ENCODE measurements around the gene FCHO2. TPM values are rescaled to one million over a fixed set of nuclear protein-coding genes. Genes with fewer than 3 reads are reported as not detected.

The FCHO2 gene, protein sequence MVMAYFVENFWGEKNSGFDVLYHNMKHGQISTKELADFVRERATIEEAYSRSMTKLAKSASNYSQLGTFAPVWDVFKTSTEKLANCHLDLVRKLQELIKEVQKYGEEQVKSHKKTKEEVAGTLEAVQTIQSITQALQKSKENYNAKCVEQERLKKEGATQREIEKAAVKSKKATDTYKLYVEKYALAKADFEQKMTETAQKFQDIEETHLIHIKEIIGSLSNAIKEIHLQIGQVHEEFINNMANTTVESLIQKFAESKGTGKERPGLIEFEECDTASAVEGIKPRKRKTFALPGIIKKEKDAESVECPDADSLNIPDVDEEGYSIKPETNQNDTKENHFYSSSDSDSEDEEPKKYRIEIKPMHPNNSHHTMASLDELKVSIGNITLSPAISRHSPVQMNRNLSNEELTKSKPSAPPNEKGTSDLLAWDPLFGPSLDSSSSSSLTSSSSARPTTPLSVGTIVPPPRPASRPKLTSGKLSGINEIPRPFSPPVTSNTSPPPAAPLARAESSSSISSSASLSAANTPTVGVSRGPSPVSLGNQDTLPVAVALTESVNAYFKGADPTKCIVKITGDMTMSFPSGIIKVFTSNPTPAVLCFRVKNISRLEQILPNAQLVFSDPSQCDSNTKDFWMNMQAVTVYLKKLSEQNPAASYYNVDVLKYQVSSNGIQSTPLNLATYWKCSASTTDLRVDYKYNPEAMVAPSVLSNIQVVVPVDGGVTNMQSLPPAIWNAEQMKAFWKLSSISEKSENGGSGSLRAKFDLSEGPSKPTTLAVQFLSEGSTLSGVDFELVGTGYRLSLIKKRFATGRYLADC
- total RNA-seq = 16.4 and 19.6 TPM in 2 replicates

DNA sequence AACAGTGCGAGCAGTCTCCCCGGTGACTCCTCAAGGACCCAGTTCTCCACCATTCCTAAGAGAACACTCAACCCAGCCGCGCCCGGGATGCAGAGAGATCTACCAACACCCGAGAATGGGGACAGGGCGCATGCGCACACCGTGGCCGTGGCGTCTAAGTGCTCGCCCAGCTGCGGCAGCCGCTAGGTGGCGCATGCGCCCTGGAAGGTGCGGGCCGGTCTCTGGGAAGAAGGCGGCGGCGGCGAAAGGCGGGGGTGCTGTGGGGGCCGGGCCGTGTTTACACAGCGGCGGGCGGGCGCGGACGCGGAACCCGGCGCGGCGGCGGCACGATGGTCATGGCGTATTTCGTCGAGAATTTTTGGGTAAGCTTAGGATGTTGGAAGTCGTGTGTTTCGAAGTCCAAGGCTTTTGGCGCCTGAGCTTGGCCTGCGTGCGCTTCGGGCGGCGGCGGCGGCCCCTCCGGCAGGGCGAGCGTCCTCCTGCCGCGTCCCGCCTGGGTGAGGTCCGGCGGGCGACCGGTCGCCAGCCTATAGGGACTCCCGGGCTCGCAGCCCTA, at the start of gene FCHO2:
TSS of gene FCHO2 (plus strand) at position 274 of the 556 bp plus-strand sequence. CDS start at position 330, 56 bp downstream.

DNA sequence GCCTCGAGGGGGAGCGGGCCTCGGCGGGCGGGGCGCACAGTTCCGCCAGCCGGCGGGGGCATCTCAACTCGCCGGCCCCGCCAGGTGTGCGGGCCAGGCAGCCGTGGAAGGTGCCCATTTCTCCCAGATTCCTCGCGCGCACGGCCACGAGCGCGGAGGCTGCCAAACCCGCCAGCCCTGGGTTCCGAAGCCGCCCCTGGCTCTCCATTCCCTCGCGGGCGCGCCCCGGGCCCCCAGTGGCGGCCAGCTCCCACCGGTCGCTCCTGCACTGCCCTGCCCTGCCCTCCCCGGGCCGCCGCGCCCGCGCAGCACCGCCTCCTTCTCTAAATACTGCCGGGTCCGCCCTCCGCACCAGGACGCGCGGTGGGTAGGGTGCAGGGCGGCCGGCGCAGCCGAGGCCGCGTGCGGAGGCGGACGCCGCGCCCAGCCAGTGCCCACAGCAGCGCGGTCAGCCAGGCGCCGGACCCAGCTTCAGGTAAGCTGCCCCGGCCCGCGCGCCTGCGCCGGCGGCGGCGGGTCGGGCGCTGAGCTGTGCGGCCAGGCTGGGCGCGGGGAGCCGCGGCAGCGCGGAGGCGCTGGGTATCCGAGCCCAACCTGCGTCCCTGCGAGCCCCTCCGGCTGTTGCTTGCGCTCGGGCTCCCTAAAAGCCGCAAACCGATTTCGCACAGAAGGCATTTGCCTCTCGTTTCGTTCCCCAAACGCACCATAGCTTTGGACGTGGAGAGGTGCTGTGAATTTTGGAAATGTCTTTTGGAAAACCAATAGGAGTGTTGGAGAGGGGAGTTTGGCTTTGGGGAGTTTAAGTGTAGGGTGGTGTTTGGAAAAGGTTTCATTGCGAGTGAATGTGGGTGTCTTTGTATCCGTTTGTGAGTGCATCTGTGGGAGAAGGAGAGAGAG, 164.6 kb downstream of the FCHO2 start, which contains the start of gene TMEM171:
TSS of gene TMEM171 (plus strand) at position 354 of the 897 bp plus-strand sequence. CDS start 2,799 bp downstream, outside the sequence.

Other genes with a start within 250 kb of the FCHO2 start
- 187 and 221 TPM in 2 replicates for gene TNPO1, start 139.4 kb upstream of the FCHO2 start, total RNA-seq
- gene TMEM171, start 164.5 kb downstream of the FCHO2 start, total RNA-seq = 2.2 TPM in 1 of 2 replicates, not detected in the other
- gene TMEM174, start 217.2 kb downstream of the FCHO2 start, total RNA-seq = not detected in 2 replicates

Measured in tracheal epithelial cell (primary cell).